Measurements from ENCODE around the gene LTB4R2. TPM values are rescaled to one million over a fixed set of nuclear protein-coding genes. Genes with fewer than 3 reads are reported as not detected.

The LTB4R2 gene
- total and polyA plus RNA-seq, 2 donors (not counting 3 experiments of a cell fraction or from before 2014, with no cell fraction given), result 5.5 to 13.1 TPM

DNA sequence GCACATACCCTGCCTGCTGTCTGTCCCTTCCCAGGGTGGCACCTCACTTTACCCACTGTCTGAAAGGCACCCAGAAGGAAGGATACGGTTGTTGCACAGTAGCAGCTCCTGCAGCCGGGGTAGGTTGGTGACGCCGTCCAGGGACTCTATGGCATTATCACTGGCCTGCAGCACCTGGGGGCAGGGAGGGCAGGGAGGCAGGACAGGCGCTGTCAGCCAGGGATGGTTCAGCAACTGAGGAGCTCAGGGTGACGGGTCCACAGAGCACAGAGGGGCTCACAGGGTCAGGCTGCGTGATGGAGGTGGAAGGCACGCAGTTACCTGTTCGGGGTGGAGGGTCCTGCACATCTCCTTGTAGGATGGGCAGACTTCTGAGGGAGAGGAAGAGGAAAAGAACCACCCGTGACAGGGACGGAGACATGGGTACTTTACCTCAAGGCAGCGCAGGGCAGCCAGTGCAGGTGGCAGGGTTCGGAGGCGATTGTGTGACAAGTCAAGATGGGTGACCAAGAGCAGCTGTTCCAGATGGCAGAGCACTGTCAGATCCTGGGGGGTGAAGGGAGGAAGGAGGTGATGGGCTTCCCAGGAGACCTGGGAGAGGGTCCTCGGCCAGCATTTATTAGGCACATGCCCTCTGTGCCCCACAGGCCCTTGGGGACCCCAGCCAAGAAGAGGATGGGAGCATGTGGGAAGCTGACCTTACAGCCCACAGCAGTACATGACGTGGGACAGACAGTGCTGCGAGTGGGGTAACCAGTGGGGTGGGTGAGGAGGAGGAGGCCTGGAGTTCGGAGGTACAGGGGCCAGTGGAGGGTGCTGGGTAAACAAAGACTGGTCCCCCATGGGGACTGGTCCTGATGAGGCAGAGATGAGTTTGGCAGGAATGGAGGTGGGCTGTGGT is 43.3 kb upstream of the LTB4R2 start:
- H3K9ac ChIP-seq (replicated peaks; ENCODE audit: extremely low read depth, insufficient read depth, low read length), result no peak overlapping the region
- H4K20me1 ChIP-seq (replicated peaks; ENCODE audit: control insufficient read depth, extremely low read depth, insufficient read depth, low read length), result no peaks in the 10 kb centered on the region
- dilution Hi-C loops (cut with MboI; ENCODE audit: extremely low pct_ligation_motif_present, low sequenced_read_pairs) (no loop called here), intact Hi-C loops (cut with micrococcal nuclease) (no loop called here)
- H3K4me1 ChIP-seq (ENCODE audit: control insufficient read depth, extremely low read depth, insufficient read depth, low read length), result peaks cover 5% of the 10 kb centered on the region
- H3K79me2 ChIP-seq (ENCODE audit: control insufficient read depth, insufficient read depth, low read length), result no peaks in the 10 kb centered on the region
- BruUV-seq (replicated peaks), result no TSS peak
- no peak overlapping the region for H3K4me2 ChIP-seq (ENCODE audit: insufficient read depth, low read length)
- CTCF ChIA-PET, result interaction anchor here (1.5 kb wide), 1 partner anchor 24 kb away, joined by 4 read pairs; no protein-coding TSS in a partner anchor
- no peak overlapping the region for H2AFZ ChIP-seq (ENCODE audit: low read depth, low read length)
- no peak for DNase-seq (ENCODE audit: low read depth, low spot score)
- H3K27ac ChIP-seq (ENCODE audit: insufficient read depth, low read depth, low read length), result no peak overlapping the region
- H3K27me3 ChIP-seq (ENCODE audit: control insufficient read depth in 2 of 2, insufficient read depth in 2 of 2, low read length in 2 of 2), result no peaks in the 10 kb centered on the region
- no peak overlapping the region for H3K4me3 ChIP-seq (replicated peaks in 1 of 3; ENCODE audit: insufficient read depth in 1 of 3, low read depth in 1 of 3, low read length in 3 of 3)
- H3K9me3 ChIP-seq (replicated peaks; ENCODE audit: control insufficient read depth, insufficient read depth, low read length), result no peaks in the 10 kb centered on the region
- peaks cover 2 to 21% of the 10 kb centered on the region in 2 experiments for H3K36me3 ChIP-seq (ENCODE audit: control insufficient read depth in 2 of 2, extremely low read depth in 1 of 2, insufficient read depth in 2 of 2, low read length in 2 of 2)
- FAIRE-seq, result no peak
- no peaks in the 10 kb centered on the region for H3K9me1 ChIP-seq (replicated peaks; ENCODE audit: control insufficient read depth, extremely low read depth, insufficient read depth, low read length)
- POLR2A ChIA-PET, result interaction anchor here (0.8 kb wide), 1 partner anchor 13 kb away, joined by 3 read pairs; no protein-coding TSS in a partner anchor
- TF ChIP-seq POLR2AphosphoS5 (IDR thresholded peaks at IDR 0.05; ENCODE audit: insufficient read depth, low read depth, low read length), result no peak
- no peak for TF ChIP-seq POLR2A (IDR thresholded peaks at IDR 0.05; ENCODE audit: low read depth, low read length)
- TF ChIP-seq, protein P1, sequence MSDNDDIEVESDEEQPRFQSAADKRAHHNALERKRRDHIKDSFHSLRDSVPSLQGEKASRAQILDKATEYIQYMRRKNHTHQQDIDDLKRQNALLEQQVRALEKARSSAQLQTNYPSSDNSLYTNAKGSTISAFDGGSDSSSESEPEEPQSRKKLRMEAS (IDR thresholded peaks at IDR 0.05; ENCODE audit: insufficient read depth, insufficient read length), result no peak
- TF ChIP-seq, protein P2, sequence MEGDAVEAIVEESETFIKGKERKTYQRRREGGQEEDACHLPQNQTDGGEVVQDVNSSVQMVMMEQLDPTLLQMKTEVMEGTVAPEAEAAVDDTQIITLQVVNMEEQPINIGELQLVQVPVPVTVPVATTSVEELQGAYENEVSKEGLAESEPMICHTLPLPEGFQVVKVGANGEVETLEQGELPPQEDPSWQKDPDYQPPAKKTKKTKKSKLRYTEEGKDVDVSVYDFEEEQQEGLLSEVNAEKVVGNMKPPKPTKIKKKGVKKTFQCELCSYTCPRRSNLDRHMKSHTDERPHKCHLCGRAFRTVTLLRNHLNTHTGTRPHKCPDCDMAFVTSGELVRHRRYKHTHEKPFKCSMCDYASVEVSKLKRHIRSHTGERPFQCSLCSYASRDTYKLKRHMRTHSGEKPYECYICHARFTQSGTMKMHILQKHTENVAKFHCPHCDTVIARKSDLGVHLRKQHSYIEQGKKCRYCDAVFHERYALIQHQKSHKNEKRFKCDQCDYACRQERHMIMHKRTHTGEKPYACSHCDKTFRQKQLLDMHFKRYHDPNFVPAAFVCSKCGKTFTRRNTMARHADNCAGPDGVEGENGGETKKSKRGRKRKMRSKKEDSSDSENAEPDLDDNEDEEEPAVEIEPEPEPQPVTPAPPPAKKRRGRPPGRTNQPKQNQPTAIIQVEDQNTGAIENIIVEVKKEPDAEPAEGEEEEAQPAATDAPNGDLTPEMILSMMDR (IDR thresholded peaks at IDR 0.05; ENCODE audit: extremely low read depth in 1 of 2, insufficient read depth in 1 of 2, low read depth in 1 of 2, low read length in 2 of 2), result no peak
- no peak for TF ChIP-seq EZH2 (IDR thresholded peaks at IDR 0.05; ENCODE audit: borderline replicate concordance, low read depth, low read length, severe bottlenecking)
- TF ChIP-seq JUN (IDR thresholded peaks at IDR 0.05; ENCODE audit: borderline replicate concordance, insufficient read depth, insufficient read length, low read depth), result no peak
- TF ChIP-seq GATA2 (IDR thresholded peaks at IDR 0.05; ENCODE audit: insufficient read depth, insufficient read length, low read depth, low read length), result no peak
- TF ChIP-seq FOS (IDR thresholded peaks at IDR 0.05; ENCODE audit: borderline replicate concordance, insufficient read depth, low read length), result no peak
- TF ChIP-seq MYC (IDR thresholded peaks at IDR 0.05; ENCODE audit: low read depth, low read length), result no peak

All from endothelial cell of umbilical vein (primary cell).